Activated T-cell treated with anti-CD3 and anti-CD28 coated beads for 1 hour (primary cell): ENCODE measurements around the gene IER5L.
"Not testable (repeated sequence)": the region's sequence is repeated elsewhere in the genome, so short reads cannot be mapped to it uniquely, and the experiment has no call there.

Experiments used
- DNase-seq: peaks from one replicate; pipeline ENCODE4 v3.0.0-alpha.2; 2020; ENCODE audit warnings: low read depth

Gene IER5L

GRCh38 chr9:129178568-129179382 lies 714 bp upstream of the IER5L start:
- no peak for DNase-seq

GRCh38 chr9:129177443-129177790 lies 644 bp downstream of the IER5L start:
- no peak for DNase-seq

DNA sequence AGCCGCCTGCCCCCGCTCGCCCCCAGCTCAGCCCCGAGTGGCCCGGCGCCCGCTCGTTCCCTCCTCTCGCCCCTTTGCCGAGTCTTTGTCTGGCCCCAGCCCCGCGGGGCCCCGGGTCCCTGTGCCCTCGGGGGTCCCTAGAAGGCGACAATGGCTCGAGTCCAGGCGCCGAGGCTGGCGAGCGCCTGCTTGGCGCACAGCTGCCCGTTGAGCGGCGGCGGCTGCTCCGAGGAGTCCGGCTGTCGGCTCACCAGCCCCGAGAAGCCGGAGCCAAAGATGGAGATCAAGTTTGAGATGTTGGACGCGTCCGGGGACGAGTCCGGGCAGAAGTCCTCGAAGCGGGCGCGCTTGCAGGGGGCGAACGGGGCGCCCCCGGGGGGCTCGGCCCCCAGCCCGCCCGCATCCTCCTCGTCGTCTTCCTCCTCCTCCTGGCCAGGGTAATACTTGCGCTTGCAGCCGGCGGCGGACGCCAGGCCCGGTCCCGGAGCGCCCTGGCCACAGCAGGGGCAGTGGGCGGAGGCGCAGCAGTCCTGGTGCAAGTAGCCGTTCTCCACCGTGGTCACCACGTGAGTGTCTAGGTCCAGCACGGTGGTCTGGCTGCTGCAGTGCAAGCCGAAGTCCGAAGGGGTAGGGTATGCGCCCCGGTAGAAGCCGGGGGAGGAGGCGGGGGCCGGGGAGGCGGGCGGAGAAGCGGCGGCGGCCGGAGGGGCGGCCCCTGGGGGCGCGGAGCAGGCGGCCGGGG lies 1.2 kb downstream of the IER5L start:
- no peak for DNase-seq

DNA sequence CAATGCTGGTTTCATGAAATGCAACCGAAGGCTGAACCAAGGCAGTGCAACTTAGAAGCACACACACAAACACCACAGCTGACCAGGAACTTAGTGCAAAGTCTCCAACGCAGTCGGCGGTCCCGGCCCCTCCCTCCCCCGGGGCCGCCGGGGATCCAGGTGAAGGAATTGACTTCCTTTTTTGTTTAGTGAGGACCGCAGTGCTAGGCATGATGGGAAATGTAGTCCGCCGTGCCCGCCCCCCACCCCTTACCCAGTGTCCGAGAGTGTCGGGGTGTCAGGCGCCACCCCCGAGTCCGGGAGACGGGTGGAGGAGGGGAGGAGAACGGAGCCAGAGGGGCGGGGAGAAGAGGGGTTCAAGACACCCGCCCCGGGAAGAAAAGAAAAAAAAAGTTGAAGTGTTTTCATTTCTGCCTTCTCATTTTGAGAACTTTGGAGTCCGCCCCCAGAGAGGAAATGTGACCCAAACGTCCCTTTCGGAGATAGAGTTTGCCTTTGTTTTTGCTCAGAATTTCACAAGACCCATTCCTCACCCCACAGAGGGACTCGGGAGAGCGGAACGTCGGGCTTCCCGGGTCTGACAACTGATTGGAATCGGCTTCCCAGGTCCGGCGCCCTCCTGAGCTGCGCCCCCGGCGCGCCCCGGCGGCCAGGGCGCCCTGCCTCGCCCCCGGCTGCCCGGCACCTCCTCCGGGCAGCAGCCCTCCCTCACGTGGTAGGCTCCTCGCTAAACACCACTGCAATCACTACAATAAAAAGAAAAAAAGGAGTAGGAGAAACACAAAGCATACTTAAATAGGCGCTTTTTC lies 2.0 kb downstream of the IER5L start:
- DNase-seq, result no peak

GRCh38 chr9:129175515-129175824 lies 2.6 kb downstream of the IER5L start:
- no peak for DNase-seq

- no peak for DNase-seq
Measured at GRCh38 chr9:129174724-129175514, 3.1 kb downstream of the IER5L start.

DNA sequence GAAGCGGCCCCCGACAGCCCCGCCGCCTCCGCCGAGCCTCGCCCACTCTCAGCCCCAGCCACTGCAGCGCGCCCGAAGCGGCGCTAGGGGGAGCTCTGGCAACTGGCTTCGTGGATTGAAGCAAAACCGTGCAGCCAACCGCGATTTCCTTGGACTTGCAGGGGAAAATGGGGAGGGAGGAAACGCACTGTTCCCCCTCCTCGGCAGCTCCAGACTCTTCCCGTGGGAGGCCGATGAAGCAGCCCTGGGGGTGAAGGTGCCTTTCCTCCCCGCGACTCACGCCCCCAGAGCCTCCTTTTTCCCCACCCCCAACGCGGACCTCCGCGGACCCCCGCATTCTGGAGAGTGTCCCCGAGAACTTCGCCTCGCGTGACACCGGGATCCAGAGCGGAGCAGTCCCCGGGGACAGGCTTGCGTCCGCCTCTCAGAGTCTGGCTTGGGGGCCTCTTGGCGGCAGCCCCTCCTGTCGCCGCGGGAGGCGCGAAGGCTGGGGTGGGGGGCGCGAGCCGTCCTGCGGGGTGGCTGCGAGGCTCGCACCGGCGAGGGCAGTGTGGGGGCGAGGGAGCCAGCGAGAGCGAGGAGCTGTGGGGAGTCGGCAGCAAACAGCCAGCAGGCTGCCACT lies 3.8 kb downstream of the IER5L start:
- DNase-seq, result peak; percentile 75

DNA sequence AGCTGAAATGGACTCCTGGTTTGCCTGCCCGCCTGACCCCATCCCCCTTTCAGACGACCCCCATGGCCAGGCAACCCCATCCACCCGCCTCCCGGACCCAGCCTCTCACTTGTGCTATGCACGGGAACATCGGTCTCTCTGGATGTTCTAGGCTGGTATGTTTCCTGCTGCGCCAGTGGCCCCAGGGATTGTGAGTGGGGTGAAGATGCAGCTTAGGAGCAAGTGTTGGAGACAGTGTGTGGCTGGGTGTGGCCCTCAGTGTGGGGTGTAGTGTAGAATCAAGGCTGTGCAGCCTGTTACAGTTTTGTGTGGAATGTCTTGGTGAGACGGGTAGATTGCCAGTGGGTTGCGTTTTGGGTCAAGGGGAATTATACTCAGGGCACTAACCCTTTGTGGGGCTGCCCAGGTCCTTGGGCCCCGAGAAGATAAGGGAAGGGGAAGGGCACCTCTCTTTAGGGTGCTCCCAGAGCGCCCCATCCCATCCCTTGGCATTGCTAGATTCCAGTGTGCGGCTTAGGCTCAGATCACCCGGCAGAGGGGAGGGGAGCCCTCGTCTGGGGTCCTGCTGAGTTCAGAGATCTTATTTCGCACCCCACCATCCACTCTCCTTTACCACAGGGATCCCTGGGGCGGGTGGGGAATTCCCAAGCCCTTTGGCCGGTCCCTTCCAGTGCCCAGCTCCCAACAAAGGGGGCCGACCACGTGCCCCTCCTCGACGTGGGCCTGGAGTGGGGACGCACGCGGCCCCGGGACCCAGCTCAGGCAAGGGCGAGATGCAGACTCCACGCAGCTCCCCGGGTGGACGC lies 4.6 kb downstream of the IER5L start:
- DNase-seq, result no peak

DNA sequence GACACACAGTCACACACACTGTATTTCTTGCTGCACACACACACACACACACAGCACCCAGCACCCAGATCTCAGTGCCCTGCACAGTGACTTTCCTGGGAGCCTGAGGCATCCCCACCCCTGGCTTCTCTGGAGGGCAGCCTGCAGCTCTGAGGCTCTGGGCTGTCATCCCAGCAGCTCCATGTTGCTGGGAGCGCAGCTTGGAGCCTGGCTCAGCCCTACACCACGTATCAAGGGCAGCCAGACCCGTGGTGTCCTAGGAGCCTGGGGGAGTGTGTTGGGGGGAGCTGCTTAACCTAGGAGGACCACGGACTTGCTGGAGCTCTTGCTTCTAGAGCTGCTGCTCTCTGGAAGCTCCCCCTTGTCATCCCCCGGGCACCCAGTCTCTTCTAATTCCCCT lies 5.2 kb downstream of the IER5L start:
- DNase-seq, result no peak

GRCh38 chr9:129171993-129172751 lies 5.9 kb downstream of the IER5L start:
- no peak for DNase-seq

GRCh38 chr9:129170229-129170628 lies 7.8 kb downstream of the IER5L start:
- DNase-seq, result no peak

- DNase-seq, result no peak
Measured at GRCh38 chr9:129166623-129167557, 11.2 kb downstream of the IER5L start.

- no peak for DNase-seq
Measured at GRCh38 chr9:129165198-129165597, 12.9 kb downstream of the IER5L start.

GRCh38 chr9:129164246-129164930 lies 13.7 kb downstream of the IER5L start:
- no peak for DNase-seq

- no peak for DNase-seq
Measured at GRCh38 chr9:129163753-129164152, 14.3 kb downstream of the IER5L start.

DNA sequence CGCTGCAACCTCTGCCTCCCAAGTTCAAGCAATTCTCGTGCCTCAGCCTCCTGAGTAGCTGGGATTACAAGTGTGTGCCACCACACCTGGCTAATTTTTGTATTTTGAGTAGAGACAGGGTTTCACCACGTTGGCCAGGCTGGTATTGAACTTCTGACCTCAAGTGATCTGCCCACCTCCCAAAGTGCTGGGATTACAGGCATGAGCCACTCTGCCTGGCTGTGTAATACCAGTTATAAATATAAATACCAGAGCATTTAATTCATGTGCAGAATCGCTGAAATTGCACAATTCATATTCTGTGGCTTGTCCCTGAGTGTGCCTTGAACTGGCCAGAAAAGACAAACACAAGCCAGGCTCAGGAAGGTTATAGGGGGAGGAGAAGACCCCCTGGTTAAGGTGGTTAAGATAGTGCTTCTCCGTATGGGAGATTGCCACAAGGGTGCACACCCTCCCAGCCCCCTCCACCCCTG lies 14.8 kb downstream of the IER5L start:
- not testable (repeated sequence) for DNase-seq

GRCh38 chr9:129162497-129163197 lies 15.4 kb downstream of the IER5L start:
- no peak for DNase-seq

- no peak for DNase-seq
Measured at GRCh38 chr9:129161534-129161837, 16.6 kb downstream of the IER5L start.
